ENCODE measurements around the gene CENPM. TPM values are rescaled to one million over a fixed set of nuclear protein-coding genes. Genes with fewer than 3 reads are reported as not detected.

Gene CENPM
- total and polyA plus RNA-seq, 4 donors: 0.17 to 26.3 (median 2.3) TPM

DNA sequence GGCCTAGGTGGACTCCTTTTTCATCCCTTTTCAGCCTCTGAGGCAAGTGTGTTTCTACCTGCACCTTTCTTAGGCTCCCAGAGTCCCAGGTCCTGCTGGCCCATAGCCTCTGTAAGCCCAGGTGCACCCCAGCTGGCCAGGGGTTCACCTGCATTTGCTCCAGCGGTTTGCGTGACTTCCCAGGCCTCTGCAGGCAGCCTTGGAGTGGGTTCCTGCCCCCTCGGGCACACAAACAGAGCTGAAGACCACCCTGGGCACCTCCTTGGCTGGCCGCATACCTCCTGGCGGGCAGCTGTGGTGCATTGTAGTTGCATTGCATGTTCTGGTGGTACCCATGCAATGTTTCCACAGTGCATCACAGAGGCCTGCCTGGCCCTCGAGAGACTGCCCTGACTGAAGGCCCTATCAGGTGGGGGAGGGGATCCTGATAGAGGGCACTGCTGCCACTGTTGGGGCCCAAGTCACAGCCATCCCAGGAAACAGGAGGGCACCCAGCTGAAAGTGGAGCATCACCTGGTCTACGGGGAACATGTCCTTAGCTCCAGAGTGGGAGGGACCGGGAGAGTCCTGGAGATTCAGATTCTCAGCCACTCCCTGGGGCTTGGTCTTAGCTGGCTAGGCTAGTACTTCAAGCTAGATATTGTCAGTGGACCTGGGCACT, 46.2 kb downstream of the CENPM start:
- DNase-seq (ENCODE audit: low spot score): no peak
- WGBS: 97% methylated on average over 8 of the region's 8 CpGs
- Histone ChIP-seq H3K4me3 (ENCODE audit: low read depth in 1 of 3, low read length in 3 of 3) (no peak overlapping the region), H3K9me3 (ENCODE audit: control insufficient read depth in 4 of 4, low read length in 3 of 4) (no peaks in the 10 kb centered on the region), H3K27ac (ENCODE audit: low read depth in 1 of 2, low read length in 2 of 2) (no peak overlapping the region), H3K4me1 (ENCODE audit: control insufficient read depth in 4 of 4, insufficient read depth in 4 of 4, low read length in 3 of 4) (peaks cover 2 to 33% (median 20%) of the 10 kb centered on the region in 4 donors), H3K9ac (ENCODE audit: low read depth in 1 of 2, low read length in 2 of 2) (no peak overlapping the region), H3K36me3 (ENCODE audit: control insufficient read depth in 4 of 4, insufficient read depth in 3 of 4, low read depth in 1 of 4, low read length in 3 of 4) (peaks cover 34 to 66% (median 53%) of the 10 kb centered on the region in 4 donors), H3K27me3 (ENCODE audit: control insufficient read depth in 4 of 4, insufficient read depth in 4 of 4, low read length in 3 of 4) (no peaks in the 10 kb centered on the region)
- TF ChIP-seq GABPA (IDR thresholded peaks at IDR 0.05 in 1 of 2, conservative IDR thresholded peaks at IDR 0.05 in 1 of 2): no peak
- TF ChIP-seq RAD21 (IDR thresholded peaks at IDR 0.05): no peak
- TF ChIP-seq, protein P1, sequence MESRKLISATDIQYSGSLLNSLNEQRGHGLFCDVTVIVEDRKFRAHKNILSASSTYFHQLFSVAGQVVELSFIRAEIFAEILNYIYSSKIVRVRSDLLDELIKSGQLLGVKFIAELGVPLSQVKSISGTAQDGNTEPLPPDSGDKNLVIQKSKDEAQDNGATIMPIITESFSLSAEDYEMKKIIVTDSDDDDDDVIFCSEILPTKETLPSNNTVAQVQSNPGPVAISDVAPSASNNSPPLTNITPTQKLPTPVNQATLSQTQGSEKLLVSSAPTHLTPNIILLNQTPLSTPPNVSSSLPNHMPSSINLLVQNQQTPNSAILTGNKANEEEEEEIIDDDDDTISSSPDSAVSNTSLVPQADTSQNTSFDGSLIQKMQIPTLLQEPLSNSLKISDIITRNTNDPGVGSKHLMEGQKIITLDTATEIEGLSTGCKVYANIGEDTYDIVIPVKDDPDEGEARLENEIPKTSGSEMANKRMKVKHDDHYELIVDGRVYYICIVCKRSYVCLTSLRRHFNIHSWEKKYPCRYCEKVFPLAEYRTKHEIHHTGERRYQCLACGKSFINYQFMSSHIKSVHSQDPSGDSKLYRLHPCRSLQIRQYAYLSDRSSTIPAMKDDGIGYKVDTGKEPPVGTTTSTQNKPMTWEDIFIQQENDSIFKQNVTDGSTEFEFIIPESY (IDR thresholded peaks at IDR 0.05): no peak

DNA sequence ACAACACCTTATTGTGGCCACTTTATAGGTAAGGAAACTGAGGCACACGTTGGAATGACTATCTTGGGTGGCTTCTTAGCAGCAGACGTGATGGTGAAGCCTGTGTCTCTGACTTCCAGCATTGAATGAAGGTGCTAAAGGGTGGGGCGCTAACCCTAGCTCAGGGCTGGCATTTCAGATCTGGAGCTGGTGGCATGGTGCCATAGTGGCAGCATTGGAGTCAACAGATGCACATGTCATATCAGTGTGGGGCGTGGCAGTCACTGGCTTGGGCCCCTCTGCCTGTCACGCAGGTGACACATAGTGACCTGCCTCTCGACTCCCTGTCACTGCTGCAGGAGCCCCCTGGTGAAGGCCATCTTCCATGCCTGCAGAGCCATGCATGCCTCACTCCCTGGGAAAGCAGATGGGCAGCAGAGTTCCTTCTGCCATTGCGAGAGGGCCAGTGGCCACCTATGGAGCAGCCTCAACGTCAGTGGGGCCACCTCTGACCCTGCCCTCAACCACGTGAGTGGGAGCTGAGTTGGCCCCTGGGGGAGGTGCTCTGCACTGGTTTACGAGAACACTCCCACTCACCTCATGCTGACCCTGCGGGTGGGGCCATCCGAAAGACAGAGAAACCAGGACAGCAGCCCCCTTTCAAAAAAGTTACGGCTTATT, 46.8 kb downstream of the CENPM start:
- 91% methylated on average over 13 of the region's 13 CpGs for WGBS
- H3K9me3 ChIP-seq (ENCODE audit: control insufficient read depth in 4 of 4, low read length in 3 of 4): no peaks in the 10 kb centered on the region
- H3K4me1 ChIP-seq (ENCODE audit: control insufficient read depth in 4 of 4, insufficient read depth in 4 of 4, low read length in 3 of 4): peaks cover 2 to 33% (median 20%) of the 10 kb centered on the region in 4 donors
- H3K4me3 ChIP-seq (ENCODE audit: low read depth in 1 of 3, low read length in 3 of 3): no peak overlapping the region
- no peak for TF ChIP-seq SP1 (IDR thresholded peaks at IDR 0.05)
- TF ChIP-seq RXRA (IDR thresholded peaks at IDR 0.05): no peak
- TF ChIP-seq, protein P1 (IDR thresholded peaks at IDR 0.05): no peak
- TF ChIP-seq HNF4G (IDR thresholded peaks at IDR 0.05): no peak
- TF ChIP-seq TAF1 (conservative IDR thresholded peaks at IDR 0.05): no peak
- TF ChIP-seq JUND (IDR thresholded peaks at IDR 0.05): no peak
- H3K9ac ChIP-seq (ENCODE audit: low read depth in 1 of 2, low read length in 2 of 2): no peak overlapping the region
- DNase-seq (ENCODE audit: low spot score): no peak
- no peaks in the 10 kb centered on the region for H3K27me3 ChIP-seq (ENCODE audit: control insufficient read depth in 4 of 4, insufficient read depth in 4 of 4, low read length in 3 of 4)
- peaks cover 30 to 60% (median 49%) of the 10 kb centered on the region in 4 donors for H3K36me3 ChIP-seq (ENCODE audit: control insufficient read depth in 4 of 4, insufficient read depth in 3 of 4, low read depth in 1 of 4, low read length in 3 of 4)
- H3K27ac ChIP-seq (ENCODE audit: low read depth in 1 of 2, low read length in 2 of 2): no peak overlapping the region

DNA sequence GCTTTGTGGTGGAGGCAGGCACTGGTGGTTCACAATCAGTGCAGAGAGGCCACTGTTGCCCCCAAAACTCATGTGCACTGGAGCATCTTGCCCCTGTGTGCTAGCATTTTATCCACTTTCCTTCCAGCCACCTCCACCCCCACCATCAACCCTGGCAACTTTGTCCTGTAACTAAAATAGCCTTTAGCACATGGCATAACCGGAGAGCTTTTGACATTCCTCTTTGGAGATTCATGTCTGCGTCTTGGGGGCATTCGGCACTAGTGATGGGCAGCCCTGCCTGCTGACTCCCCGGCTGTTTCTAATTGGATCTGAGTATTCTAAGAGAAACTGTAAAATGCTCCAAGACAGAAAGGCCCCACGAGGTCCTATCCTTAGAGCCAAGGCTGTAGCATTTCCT, 47.8 kb downstream of the CENPM start:
- Histone ChIP-seq H3K27ac (ENCODE audit: low read depth in 1 of 2, low read length in 2 of 2) (no peak overlapping the region), H3K9ac (ENCODE audit: low read depth in 1 of 2, low read length in 2 of 2) (no peak overlapping the region), H3K9me3 (ENCODE audit: control insufficient read depth in 4 of 4, low read length in 3 of 4) (no peaks in the 10 kb centered on the region), H3K4me3 (ENCODE audit: low read depth in 1 of 3, low read length in 3 of 3) (no peak overlapping the region), H3K4me1 (ENCODE audit: control insufficient read depth in 4 of 4, insufficient read depth in 4 of 4, low read length in 3 of 4) (peaks cover 2 to 33% (median 20%) of the 10 kb centered on the region in 4 donors), H3K36me3 (ENCODE audit: control insufficient read depth in 4 of 4, insufficient read depth in 3 of 4, low read depth in 1 of 4, low read length in 3 of 4) (peaks cover 25 to 59% (median 47%) of the 10 kb centered on the region in 4 donors), H3K27me3 (ENCODE audit: control insufficient read depth in 4 of 4, insufficient read depth in 4 of 4, low read length in 3 of 4) (no peaks in the 10 kb centered on the region)
- 93% methylated on average over 5 of the region's 5 CpGs for WGBS
- no peak for DNase-seq (ENCODE audit: low spot score)
- TF ChIP-seq RXRA (IDR thresholded peaks at IDR 0.05) (no peak), RAD21 (IDR thresholded peaks at IDR 0.05) (no peak), GABPA (IDR thresholded peaks at IDR 0.05 in 1 of 2, conservative IDR thresholded peaks at IDR 0.05 in 1 of 2) (no peak), HNF4G (IDR thresholded peaks at IDR 0.05) (no peak)
